Astrocyte (in vitro differentiated cells and primary cell): ENCODE measurements around the gene ADRA2B.

Experiments
- CTCF ChIP-seq: IDR thresholded peaks from 2 replicates; pipeline ENCODE4 v1.5.1; 2011; ENCODE audit warnings: low read depth, mild to moderate bottlenecking, inconsistent platforms, low read length, moderate library complexity; ENCODE audit not compliant: insufficient read depth
- EZH2 ChIP-seq: IDR thresholded peaks from 2 replicates; pipeline ENCODE4 v1.6.1; 2012; ENCODE audit warnings: mild to moderate bottlenecking, low read length, inconsistent platforms; ENCODE audit not compliant: insufficient read depth

- TF ChIP-seq CTCF (no peak), EZH2 (no peak)
Measured at GRCh38 chr2:96145036-96145847, 28.9 kb upstream of the ADRA2B start, which contains the start of gene DUSP2.
